ENCODE data around the gene RDH12.

GRCh38 chr14:67757175-67757574, 55.5 kb downstream of the RDH12 start:
- TF ChIP-seq CTCF (IDR thresholded peaks at IDR 0.05; ENCODE audit: extremely low read depth in 1 of 2, insufficient read depth in 1 of 2, low read depth in 1 of 2, low read length in 2 of 2) (no peak), POLR2A (IDR thresholded peaks at IDR 0.05; ENCODE audit: low read depth, low read length) (no peak), POLR2AphosphoS5 (IDR thresholded peaks at IDR 0.05; ENCODE audit: insufficient read depth, low read depth, low read length) (no peak), FOS (IDR thresholded peaks at IDR 0.05; ENCODE audit: borderline replicate concordance, insufficient read depth, low read length) (no peak), EZH2 (IDR thresholded peaks at IDR 0.05; ENCODE audit: borderline replicate concordance, low read depth, low read length, severe bottlenecking) (no peak), GATA2 (IDR thresholded peaks at IDR 0.05; ENCODE audit: insufficient read depth, insufficient read length, low read depth, low read length) (no peak)
